GM12878 (cell line): Measurements from ENCODE around the gene BPI. TPM values are rescaled to one million over a fixed set of nuclear protein-coding genes. Genes with fewer than 3 reads are reported as not detected.

ENCODE experiments used
- ATAC-seq: fragments of 200-7000 bp; cut with Tn5 transposase; 3 replicates; pipeline ENCODE4 v1.9.1; 2020; ENCODE audit warnings: mild to moderate bottlenecking, moderate library complexity
- BruUV-seq: library from RNA; stranded (reverse); fragments of 400-500 nt; replicated peaks from 2 replicates; lab custom pipeline; 2021; lab: Mats Ljungman, UMichigan
- CTCF ChIA-PET: fragments of 300-600 bp; sonication (Branson Sonifier 250); formaldehyde crosslinking; extraction: SDS; loops from one replicate; lab custom pipeline; 2021; ENCODE audit warnings: inconsistent platforms; lab: Yijun Ruan, JAX
- POLR2A ChIA-PET: fragments of 350-600 bp; formaldehyde crosslinking; extraction: SDS; loops from one replicate; lab custom pipeline; 2021; ENCODE audit warnings: inconsistent platforms; lab: Charles Lee
- RAD21 ChIA-PET: fragments of 300-600 bp; sonication (Branson Sonifier 250); formaldehyde crosslinking; loops from one replicate; lab custom pipeline; 2023; ENCODE audit warnings: antibody characterized with exemption; ENCODE audit not compliant: unreplicated experiment; lab: Charles Lee
- SMC1A ChIA-PET: fragments of 300-600 bp; sonication (Branson Sonifier 250); formaldehyde crosslinking; loops from one replicate; lab custom pipeline; 2023; ENCODE audit not compliant: unreplicated experiment, uncharacterized antibody; lab: Charles Lee
- DNase-seq: peaks from one replicate; pipeline ENCODE4 v3.0.0-alpha.2; 2011; ENCODE audit warnings: low read depth, low spot score
- FAIRE-seq: peaks from 3 replicates; lab custom pipeline; 2011; peaks lifted over from hg19 to GRCh38; lab: Jason Lieb, UNC
- H2AFZ ChIP-seq: 2 replicates; pipeline ENCODE4 v1.6.0; 2011; ENCODE audit warnings: low read depth, low read length, control low read depth; ENCODE audit not compliant: control insufficient read depth
- H3K27ac ChIP-seq: 2 replicates; pipeline ENCODE4 v1.5.1; 2011; ENCODE audit warnings: control low read depth; ENCODE audit not compliant: control insufficient read depth, insufficient read depth
- H3K27me3 ChIP-seq, 2 experiments: replicated peaks in 1 of 2; 2 replicates each; pipeline versions ENCODE4 v1.6.0 to v1.6.1; 2011; ENCODE audit warnings: low read length in 1 of 2; ENCODE audit not compliant: control insufficient read depth in 2 of 2, insufficient read depth in 2 of 2
- H3K36me3 ChIP-seq, 2 experiments: 2 replicates each; pipeline ENCODE4 v1.5.1; 2011; ENCODE audit warnings: low read length in 1 of 2; ENCODE audit not compliant: control insufficient read depth in 2 of 2, insufficient read depth in 2 of 2
- H3K4me1 ChIP-seq: 2 replicates; pipeline ENCODE4 v1.6.1; 2011; ENCODE audit warnings: mild to moderate bottlenecking, low read length, moderate library complexity, mixed read lengths; ENCODE audit not compliant: control insufficient read depth, insufficient read depth
- H3K4me2 ChIP-seq: 2 replicates; pipeline ENCODE4 v1.6.0; 2011; ENCODE audit warnings: control low read depth; ENCODE audit not compliant: control insufficient read depth, insufficient read depth
- H3K4me3 ChIP-seq: fragments of 200-600 bp; sonication (generic); 2 replicates; pipeline ENCODE4 v1.5.1; 2016
- H3K79me2 ChIP-seq: 2 replicates; pipeline ENCODE4 v1.6.0; 2011; ENCODE audit warnings: low read length; ENCODE audit not compliant: control insufficient read depth, insufficient read depth
- H3K9ac ChIP-seq: 2 replicates; pipeline ENCODE4 v1.8.0; 2011; ENCODE audit warnings: low read length, control low read depth, mixed read lengths; ENCODE audit not compliant: control insufficient read depth, insufficient read depth
- H3K9me3 ChIP-seq: replicated peaks from 3 replicates; pipeline ENCODE4 v1.5.1; 2011; ENCODE audit warnings: mild to moderate bottlenecking, low read length; ENCODE audit not compliant: control insufficient read depth, insufficient read depth
- H4K20me1 ChIP-seq: 2 replicates; pipeline ENCODE4 v1.6.0; 2011; ENCODE audit not compliant: control insufficient read depth, insufficient read depth
- CEBPB ChIP-seq, 2 experiments: fragments of 150-350 bp in 1 of 2; IDR thresholded peaks; 2 replicates each; pipeline ENCODE4 v1.6.1; 2012 to 2014; ENCODE audit warnings: low read depth in 2 of 2, low read length in 2 of 2, borderline replicate concordance in 1 of 2, inconsistent platforms in 1 of 2
- HCFC1 ChIP-seq: fragments of 150-350 bp; IDR thresholded peaks from 2 replicates; pipeline ENCODE4 v1.6.1; 2014; ENCODE audit warnings: low read length
- LARP7 ChIP-seq: fragments of 450-650 bp; IDR thresholded peaks from 2 replicates; pipeline ENCODE4 v1.6.1; 2017; ENCODE audit warnings: mild to moderate bottlenecking
- NFXL1 ChIP-seq: fragments of 450-650 bp; IDR thresholded peaks from 2 replicates; pipeline ENCODE4 v1.6.1; 2017; ENCODE audit warnings: antibody characterized with exemption, mild to moderate bottlenecking, borderline replicate concordance
- RB1 ChIP-seq: fragments of 450-650 bp; formaldehyde crosslinking; IDR thresholded peaks from 2 replicates; pipeline ENCODE4 v1.6.1; 2017; ENCODE audit warnings: mild to moderate bottlenecking, borderline replicate concordance
- RUNX3 ChIP-seq: IDR thresholded peaks from 2 replicates; pipeline ENCODE4 v1.6.1; 2012; ENCODE audit warnings: low read length, inconsistent platforms
- SMC3 ChIP-seq: IDR thresholded peaks from 2 replicates; pipeline ENCODE4 v1.6.1; 2011; ENCODE audit warnings: low read length, improper control_type of control experiment, borderline replicate concordance
- SRF ChIP-seq, 2 experiments: IDR thresholded peaks; 2 replicates each; pipeline ENCODE4 v1.6.1; 2011; ENCODE audit warnings: low read depth in 2 of 2, low read length in 2 of 2, mild to moderate bottlenecking in 1 of 2, moderate library complexity in 1 of 2
- STAT1 ChIP-seq: fragments of 450-650 bp; conservative IDR thresholded peaks from 2 replicates; pipeline ENCODE4 v1.6.1; 2014; ENCODE audit warnings: antibody characterized with exemption, mild to moderate bottlenecking
- ZBED1 ChIP-seq: IDR thresholded peaks from 2 replicates; pipeline ENCODE4 v1.6.1; 2016; ENCODE audit warnings: borderline replicate concordance
- WGBS: methylation state at CpG from one replicate; pipeline ENCODE4 v1.1.6; 2016; ENCODE audit warnings: low lambda C conversion rate; ENCODE audit not compliant: insufficient replicate concordance, insufficient coverage; ENCODE audit errors: missing lambda C conversion rate; 5-methylcytosine and 5-hydroxymethylcytosine counted together
- in situ Hi-C: fragments of 300-500 bp; cut with MboI; formaldehyde crosslinking; loops from 9 replicates; pipeline ENCODE4 v1.14.3; 2018; ENCODE audit warnings: mixed read lengths
- intact Hi-C: fragments of 100-400 bp; cut with micrococcal nuclease; formaldehyde crosslinking; loops from one replicate; pipeline ENCODE4 v1.14.2; 2022; ENCODE audit not compliant: unreplicated experiment
- polyA plus RNA-seq, 11 experiments: library from polyadenylated mRNA; depleted of rRNA in 4 of 11; unstranded in 6 of 11; stranded (reverse) in 5 of 11; fragments of >200 nt; fragmentation: Nextera tagmentation in 4 of 11; fragmentation: Illumina TruSeq in 1 of 11; extraction: Ambion mirVana in 4 of 11; extraction: Trizol in 1 of 11; gene quantifications; 1 replicate in 1 of 11; 2 replicates in 10 of 11; pipeline versions ENCODE4 v1.2.1 to v1.2.3, GENCODE V29; 2011 to 2016; ENCODE audit warnings: inconsistent platforms in 2 of 11, missing spikeins in 2 of 11, low read depth in 1 of 11
- total RNA-seq, 4 experiments: library from RNA; depleted of rRNA in 3 of 4; stranded (reverse); fragments of >200 nt in 3 of 4; fragmentation: Illumina TruSeq in 1 of 4; extraction: Trizol in 1 of 4; gene quantifications; 2 replicates each; pipeline versions ENCODE4 v1.2.1 to v1.2.3, GENCODE V29; 2013 to 2021
- TF ChIP-seq, protein P1 (sequence below): IDR thresholded peaks from 2 replicates; pipeline ENCODE4 v1.6.1; 2011; ENCODE audit warnings: low read depth, low read length, improper control_type of control experiment, borderline replicate concordance

The BPI gene
- total and polyA plus RNA-seq, 10 of the 15 experiments (the other 5 are each of a cell fraction or from before 2014, with no cell fraction given): not detected

DNA sequence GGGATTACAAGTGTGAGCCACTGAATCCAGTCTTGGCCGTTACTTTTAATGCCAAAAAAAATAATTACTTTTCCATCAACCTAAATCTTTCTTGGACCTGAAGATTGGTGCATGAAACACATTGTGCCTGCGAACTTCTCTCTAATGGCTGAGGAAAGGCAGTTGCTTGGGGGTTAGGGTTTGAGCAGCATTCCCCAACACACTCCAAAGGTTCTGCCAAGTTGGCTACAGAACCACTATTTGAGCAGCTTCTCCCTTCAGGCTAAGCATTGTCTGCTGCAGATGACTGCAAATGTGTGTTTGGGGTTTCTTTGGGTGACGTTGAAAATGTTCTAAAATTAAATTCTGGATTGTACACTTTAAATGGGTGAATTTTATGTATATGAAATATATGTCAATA is 36.0 kb downstream of the BPI start:
- POLR2A ChIA-PET: no interaction called here
- in situ Hi-C loops (no loop called here), intact Hi-C loops (no loop called here)
- Histone ChIP-seq H3K9ac (no peak overlapping the region), H3K4me1 (no peaks in the 10 kb centered on the region), H4K20me1 (no peaks in the 10 kb centered on the region), H3K36me3 (no peaks in the 10 kb centered on the region), H3K27ac (no peak overlapping the region), H3K4me2 (no peak overlapping the region), H3K79me2 (no peaks in the 10 kb centered on the region), H2AFZ (no peak overlapping the region), H3K9me3 (no peaks in the 10 kb centered on the region; the same call in 1 of the 3 replicates), H3K4me3 (no peak overlapping the region), H3K27me3 (no peaks in the 10 kb centered on the region)
- RAD21 ChIA-PET: no interaction called here
- no TSS peak for BruUV-seq
- SMC1A ChIA-PET: no interaction called here
- WGBS: 17% methylated on average over 3 of the region's 3 CpGs
- CTCF ChIA-PET: interaction anchor here (1.2 kb wide), 1 partner anchor 68 kb away, joined by 3 read pairs; no protein-coding TSS in a partner anchor
- FAIRE-seq (peak; percentile 35), DNase-seq (no peak), ATAC-seq (no peak)
- TF ChIP-seq CEBPB (IDR thresholded peaks at IDR 0.05; ENCODE audit: borderline replicate concordance in 1 of 2, low read depth in 2 of 2, low read length in 2 of 2): no peak
- TF ChIP-seq SMC3: no peak
- TF ChIP-seq NFXL1: no peak
- no peak for TF ChIP-seq RB1
- no peak for TF ChIP-seq RUNX3
- TF ChIP-seq, protein P1, sequence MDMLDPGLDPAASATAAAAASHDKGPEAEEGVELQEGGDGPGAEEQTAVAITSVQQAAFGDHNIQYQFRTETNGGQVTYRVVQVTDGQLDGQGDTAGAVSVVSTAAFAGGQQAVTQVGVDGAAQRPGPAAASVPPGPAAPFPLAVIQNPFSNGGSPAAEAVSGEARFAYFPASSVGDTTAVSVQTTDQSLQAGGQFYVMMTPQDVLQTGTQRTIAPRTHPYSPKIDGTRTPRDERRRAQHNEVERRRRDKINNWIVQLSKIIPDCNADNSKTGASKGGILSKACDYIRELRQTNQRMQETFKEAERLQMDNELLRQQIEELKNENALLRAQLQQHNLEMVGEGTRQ: no peak

DNA sequence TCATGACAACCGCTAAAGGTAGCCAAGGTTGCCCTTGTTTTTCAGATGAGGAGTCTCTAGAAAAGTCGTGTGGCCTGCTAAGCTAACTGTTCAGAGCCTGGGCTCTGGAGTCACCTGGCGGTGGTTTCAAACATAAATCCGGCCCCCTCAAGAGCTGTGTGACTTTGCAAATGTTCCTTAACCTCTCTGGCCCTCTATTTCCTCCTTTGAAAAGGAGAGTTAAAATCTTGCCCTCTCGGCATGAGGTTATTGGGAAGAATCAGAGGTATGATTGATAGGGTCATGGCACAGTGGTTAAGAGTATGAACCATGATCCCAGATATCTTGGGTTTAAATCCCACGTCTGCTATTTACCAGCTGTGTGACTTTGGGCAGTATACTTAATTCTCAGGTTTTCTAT is 36.7 kb downstream of the BPI start:
- intact Hi-C loops (no loop called here), in situ Hi-C loops (no loop called here)
- H3K9me3 ChIP-seq: no peaks in the 10 kb centered on the region; the same call in 1 of the 3 replicates
- H3K27ac ChIP-seq: no peak overlapping the region
- ChIA-PET RAD21 (no interaction called here), SMC1A (no interaction called here), POLR2A (no interaction called here), CTCF (no interaction called here)
- no peak for ATAC-seq
- no peaks in the 10 kb centered on the region for H3K36me3 ChIP-seq
- no peak overlapping the region for H2AFZ ChIP-seq
- no peaks in the 10 kb centered on the region for H3K4me1 ChIP-seq
- no peak overlapping the region for H3K9ac ChIP-seq
- H3K27me3 ChIP-seq: no peaks in the 10 kb centered on the region
- no TSS peak for BruUV-seq
- no peak for FAIRE-seq
- H3K79me2 ChIP-seq: no peaks in the 10 kb centered on the region
- no peak for DNase-seq
- 40% methylated on average over 6 of the region's 6 CpGs for WGBS
- H4K20me1 ChIP-seq: no peaks in the 10 kb centered on the region
- H3K4me3 ChIP-seq: no peak overlapping the region
- no peak overlapping the region for H3K4me2 ChIP-seq
- TF ChIP-seq LARP7: no peak
- no peak for TF ChIP-seq STAT1
- TF ChIP-seq HCFC1: no peak
- TF ChIP-seq SRF (IDR thresholded peaks at IDR 0.05; ENCODE audit: low read depth in 2 of 2, low read length in 2 of 2): no peak
- no peak for TF ChIP-seq ZBED1
